Measurements from ENCODE around the gene PDZD2.

Gene PDZD2

DNA sequence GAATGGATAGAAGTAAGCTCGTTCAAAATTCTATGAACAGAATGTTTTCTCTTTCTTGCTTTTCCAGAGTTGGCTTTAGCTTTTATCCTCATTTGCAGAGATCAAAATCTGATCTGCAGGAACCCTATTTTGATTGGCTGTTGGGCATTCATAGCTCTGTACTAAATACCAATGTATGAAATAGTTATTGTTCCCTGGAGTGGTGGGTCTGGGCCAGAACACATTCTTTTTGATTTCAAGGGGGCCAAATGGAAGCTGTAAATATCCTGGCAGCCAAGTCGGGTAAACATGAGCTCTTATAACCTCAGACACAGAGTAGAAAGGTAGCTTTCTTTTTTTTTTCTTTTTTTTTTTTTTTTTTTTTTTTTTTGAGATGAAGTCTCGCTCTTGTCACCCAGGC, 241.5 kb downstream of the PDZD2 start:
- Histone ChIP-seq H3K27me3 (ENCODE audit: insufficient read depth, poor library complexity, severe bottlenecking) (no peaks in the 10 kb centered on the region), H3K4me3 (replicated peaks; ENCODE audit: insufficient read depth, low read length) (no peak overlapping the region), H3K27ac (replicated peaks) (no peak overlapping the region)
- DNase-seq (ENCODE audit: low read depth in 1 of 2, low spot score in 1 of 2): no peak
- TF ChIP-seq GABPA (IDR thresholded peaks at IDR 0.05; ENCODE audit: low read depth) (no peak), SPI1 (IDR thresholded peaks at IDR 0.05; ENCODE audit: borderline replicate concordance, low read depth) (no peak), POLR2AphosphoS5 (IDR thresholded peaks at IDR 0.05; ENCODE audit: low read depth) (no peak)
- TF ChIP-seq, protein P1, sequence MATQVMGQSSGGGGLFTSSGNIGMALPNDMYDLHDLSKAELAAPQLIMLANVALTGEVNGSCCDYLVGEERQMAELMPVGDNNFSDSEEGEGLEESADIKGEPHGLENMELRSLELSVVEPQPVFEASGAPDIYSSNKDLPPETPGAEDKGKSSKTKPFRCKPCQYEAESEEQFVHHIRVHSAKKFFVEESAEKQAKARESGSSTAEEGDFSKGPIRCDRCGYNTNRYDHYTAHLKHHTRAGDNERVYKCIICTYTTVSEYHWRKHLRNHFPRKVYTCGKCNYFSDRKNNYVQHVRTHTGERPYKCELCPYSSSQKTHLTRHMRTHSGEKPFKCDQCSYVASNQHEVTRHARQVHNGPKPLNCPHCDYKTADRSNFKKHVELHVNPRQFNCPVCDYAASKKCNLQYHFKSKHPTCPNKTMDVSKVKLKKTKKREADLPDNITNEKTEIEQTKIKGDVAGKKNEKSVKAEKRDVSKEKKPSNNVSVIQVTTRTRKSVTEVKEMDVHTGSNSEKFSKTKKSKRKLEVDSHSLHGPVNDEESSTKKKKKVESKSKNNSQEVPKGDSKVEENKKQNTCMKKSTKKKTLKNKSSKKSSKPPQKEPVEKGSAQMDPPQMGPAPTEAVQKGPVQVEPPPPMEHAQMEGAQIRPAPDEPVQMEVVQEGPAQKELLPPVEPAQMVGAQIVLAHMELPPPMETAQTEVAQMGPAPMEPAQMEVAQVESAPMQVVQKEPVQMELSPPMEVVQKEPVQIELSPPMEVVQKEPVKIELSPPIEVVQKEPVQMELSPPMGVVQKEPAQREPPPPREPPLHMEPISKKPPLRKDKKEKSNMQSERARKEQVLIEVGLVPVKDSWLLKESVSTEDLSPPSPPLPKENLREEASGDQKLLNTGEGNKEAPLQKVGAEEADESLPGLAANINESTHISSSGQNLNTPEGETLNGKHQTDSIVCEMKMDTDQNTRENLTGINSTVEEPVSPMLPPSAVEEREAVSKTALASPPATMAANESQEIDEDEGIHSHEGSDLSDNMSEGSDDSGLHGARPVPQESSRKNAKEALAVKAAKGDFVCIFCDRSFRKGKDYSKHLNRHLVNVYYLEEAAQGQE (IDR thresholded peaks at IDR 0.05; ENCODE audit: insufficient replicate concordance, low read depth): no peak
- TF ChIP-seq, protein P2, sequence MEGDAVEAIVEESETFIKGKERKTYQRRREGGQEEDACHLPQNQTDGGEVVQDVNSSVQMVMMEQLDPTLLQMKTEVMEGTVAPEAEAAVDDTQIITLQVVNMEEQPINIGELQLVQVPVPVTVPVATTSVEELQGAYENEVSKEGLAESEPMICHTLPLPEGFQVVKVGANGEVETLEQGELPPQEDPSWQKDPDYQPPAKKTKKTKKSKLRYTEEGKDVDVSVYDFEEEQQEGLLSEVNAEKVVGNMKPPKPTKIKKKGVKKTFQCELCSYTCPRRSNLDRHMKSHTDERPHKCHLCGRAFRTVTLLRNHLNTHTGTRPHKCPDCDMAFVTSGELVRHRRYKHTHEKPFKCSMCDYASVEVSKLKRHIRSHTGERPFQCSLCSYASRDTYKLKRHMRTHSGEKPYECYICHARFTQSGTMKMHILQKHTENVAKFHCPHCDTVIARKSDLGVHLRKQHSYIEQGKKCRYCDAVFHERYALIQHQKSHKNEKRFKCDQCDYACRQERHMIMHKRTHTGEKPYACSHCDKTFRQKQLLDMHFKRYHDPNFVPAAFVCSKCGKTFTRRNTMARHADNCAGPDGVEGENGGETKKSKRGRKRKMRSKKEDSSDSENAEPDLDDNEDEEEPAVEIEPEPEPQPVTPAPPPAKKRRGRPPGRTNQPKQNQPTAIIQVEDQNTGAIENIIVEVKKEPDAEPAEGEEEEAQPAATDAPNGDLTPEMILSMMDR (IDR thresholded peaks at IDR 0.05; ENCODE audit: insufficient read depth, low read length): no peak

DNA sequence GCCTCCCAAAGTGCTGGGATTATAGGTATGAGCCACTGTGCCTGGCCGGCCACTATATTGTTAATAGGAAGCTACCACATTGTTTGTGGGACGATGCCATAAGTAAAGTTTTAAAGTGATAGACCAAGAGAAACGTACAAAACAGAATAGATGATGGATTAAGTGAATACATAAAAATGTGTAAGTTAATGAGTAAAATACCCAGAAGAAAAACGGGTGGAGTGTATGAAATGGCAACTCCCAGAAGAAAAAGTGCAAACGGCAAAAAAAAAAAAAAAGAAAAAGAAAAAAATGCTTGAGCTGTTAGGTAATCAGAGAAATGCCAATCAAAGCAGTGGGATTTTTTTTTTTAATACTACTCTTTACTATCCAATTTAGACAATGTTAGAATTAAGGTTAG, 246.0 kb downstream of the PDZD2 start:
- H3K4me3 ChIP-seq (replicated peaks; ENCODE audit: insufficient read depth, low read length): no peak overlapping the region
- no peak for DNase-seq (ENCODE audit: low read depth in 1 of 2, low spot score in 1 of 2)
- H3K27ac ChIP-seq (replicated peaks): no peak overlapping the region
- no peaks in the 10 kb centered on the region for H3K27me3 ChIP-seq (ENCODE audit: insufficient read depth, poor library complexity, severe bottlenecking)
- TF ChIP-seq, protein P1 (IDR thresholded peaks at IDR 0.05; ENCODE audit: insufficient replicate concordance, low read depth): no peak
- TF ChIP-seq, protein P2 (IDR thresholded peaks at IDR 0.05; ENCODE audit: insufficient read depth, low read length): no peak
- no peak for TF ChIP-seq GABPA (IDR thresholded peaks at IDR 0.05; ENCODE audit: low read depth)
- TF ChIP-seq POLR2AphosphoS5 (IDR thresholded peaks at IDR 0.05; ENCODE audit: low read depth): no peak
- no peak for TF ChIP-seq SPI1 (IDR thresholded peaks at IDR 0.05; ENCODE audit: borderline replicate concordance, low read depth)

DNA sequence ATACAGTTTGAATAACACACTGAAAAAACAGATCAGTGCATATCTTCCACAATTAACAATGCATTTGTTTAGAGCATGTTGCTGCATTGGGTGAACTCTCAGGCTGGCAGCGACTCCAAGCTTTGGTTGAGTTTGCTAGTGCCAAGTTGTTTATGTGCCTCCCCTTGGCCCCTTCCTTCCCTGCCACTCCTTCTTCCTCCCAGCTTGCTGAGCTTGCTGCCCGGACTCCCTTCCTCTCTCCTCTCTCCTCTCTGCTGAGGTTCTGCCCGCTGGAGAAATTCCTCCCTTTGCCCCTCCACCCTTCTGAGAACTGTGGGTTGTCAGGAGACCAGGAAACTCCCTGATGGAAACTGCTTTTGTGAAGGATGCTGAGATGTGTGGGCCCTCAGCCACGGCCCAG, 247.3 kb downstream of the PDZD2 start:
- no peaks in the 10 kb centered on the region for H3K27me3 ChIP-seq (ENCODE audit: insufficient read depth, poor library complexity, severe bottlenecking)
- no peak for DNase-seq (ENCODE audit: low read depth in 1 of 2, low spot score in 1 of 2)
- H3K27ac ChIP-seq (replicated peaks): no peak overlapping the region
- TF ChIP-seq POLR2AphosphoS5 (IDR thresholded peaks at IDR 0.05; ENCODE audit: low read depth) (no peak), SPI1 (IDR thresholded peaks at IDR 0.05; ENCODE audit: borderline replicate concordance, low read depth) (no peak), GABPA (IDR thresholded peaks at IDR 0.05; ENCODE audit: low read depth) (no peak)
- TF ChIP-seq, protein P1 (IDR thresholded peaks at IDR 0.05; ENCODE audit: insufficient replicate concordance, low read depth): no peak
- TF ChIP-seq, protein P2 (IDR thresholded peaks at IDR 0.05; ENCODE audit: insufficient read depth, low read length): no peak
- H3K4me3 ChIP-seq (replicated peaks; ENCODE audit: insufficient read depth, low read length): no peak overlapping the region

All from HL-60 (cell line).